Central memory CD8-positive, alpha-beta T cell (primary cell): Measurements from ENCODE around the gene TMPRSS3.
A peak's percentile ranks its signal among the peaks of the same experiment; 100 is the strongest.

Experiments used
- ATAC-seq: fragments of 150-1000 bp; cut with Tn5 transposase; replicated peaks from 2 replicates; pipeline ENCODE4 v1.10.0; 2022; ENCODE audit warnings: mild to moderate bottlenecking, moderate FRiP score, moderate number of reproducible peaks; ENCODE audit not compliant: poor library complexity, severe bottlenecking; ENCODE audit errors: extremely low read depth
- DNase-seq, 2 donors: peaks; one replicate each; pipeline ENCODE4 v3.0.0; 2021; ENCODE audit warnings: low spot score in 2 of 2
- H3K27ac Mint-ChIP-seq: one replicate; pipeline ENCODE4 v1.8.0; 2022; ENCODE audit warnings: low read depth, mild to moderate bottlenecking, moderate library complexity, mixed read lengths
- H3K27me3 Mint-ChIP-seq: one replicate; pipeline ENCODE4 v1.8.0; 2022; ENCODE audit warnings: mixed read lengths
- H3K36me3 Mint-ChIP-seq: one replicate; pipeline ENCODE4 v1.8.0; 2022; ENCODE audit warnings: mild to moderate bottlenecking, moderate library complexity, mixed read lengths; ENCODE audit not compliant: insufficient read depth
- H3K4me1 Mint-ChIP-seq: one replicate; pipeline ENCODE4 v1.8.0; 2022; ENCODE audit warnings: mixed read lengths
- H3K4me3 Mint-ChIP-seq: one replicate; pipeline ENCODE4 v1.8.0; 2022; ENCODE audit warnings: mild to moderate bottlenecking, moderate library complexity, mixed read lengths
- H3K9me3 Mint-ChIP-seq: one replicate; pipeline ENCODE4 v1.8.0; 2022; ENCODE audit warnings: mixed read lengths

The TMPRSS3 gene

GRCh38 chr21:42424914-42425541 lies 29.2 kb upstream of the TMPRSS3 start:
- ATAC-seq (peak; percentile 94), DNase-seq (peak; percentile 71 to 86)
- Mint-ChIP-seq H3K27ac (peak overlapping the region; percentile 87), H3K4me1 (peaks cover 78% of the 10 kb centered on the region), H3K9me3 (no peaks in the 10 kb centered on the region), H3K4me3 (peak overlapping the region; percentile 81), H3K36me3 (peaks cover 57% of the 10 kb centered on the region), H3K27me3 (no peaks in the 10 kb centered on the region)

GRCh38 chr21:42423685-42424084 lies 27.8 kb upstream of the TMPRSS3 start:
- Mint-ChIP-seq H3K27ac (peak overlapping the region; percentile 81), H3K36me3 (peaks cover 61% of the 10 kb centered on the region), H3K4me3 (peak overlapping the region; percentile 81)

GRCh38 chr21:42423197-42423675 lies 27.4 kb upstream of the TMPRSS3 start:
- peak overlapping the region; percentile 81 for H3K4me3 Mint-ChIP-seq
- H3K9me3 Mint-ChIP-seq, result no peaks in the 10 kb centered on the region
- H3K36me3 Mint-ChIP-seq, result peaks cover 66% of the 10 kb centered on the region
- DNase-seq (peak; percentile 32 to 53), ATAC-seq (peak; percentile 18)
- peaks cover 87% of the 10 kb centered on the region for H3K4me1 Mint-ChIP-seq
- H3K27ac Mint-ChIP-seq, result peak overlapping the region; percentile 81
- no peaks in the 10 kb centered on the region for H3K27me3 Mint-ChIP-seq

More at GRCh38 chr21:42423685-42424084, 27.8 kb upstream of the TMPRSS3 start:
- ATAC-seq (no peak), DNase-seq (no peak)
- peaks cover 83% of the 10 kb centered on the region for H3K4me1 Mint-ChIP-seq
- no peaks in the 10 kb centered on the region for H3K9me3 Mint-ChIP-seq
- H3K27me3 Mint-ChIP-seq, result no peaks in the 10 kb centered on the region

- H3K4me1 Mint-ChIP-seq, result peaks cover 87% of the 10 kb centered on the region
- DNase-seq (no peak), ATAC-seq (no peak)
- H3K36me3 Mint-ChIP-seq, result peaks cover 72% of the 10 kb centered on the region
- no peaks in the 10 kb centered on the region for H3K9me3 Mint-ChIP-seq
- no peaks in the 10 kb centered on the region for H3K27me3 Mint-ChIP-seq
- H3K4me3 Mint-ChIP-seq, result peak overlapping the region; percentile 48
- peak overlapping the region; percentile 58 for H3K27ac Mint-ChIP-seq
Measured at GRCh38 chr21:42421018-42421793, 25.4 kb upstream of the TMPRSS3 start.

- Mint-ChIP-seq H3K4me1 (peaks cover 81% of the 10 kb centered on the region), H3K27me3 (no peaks in the 10 kb centered on the region), H3K9me3 (no peaks in the 10 kb centered on the region), H3K36me3 (peaks cover 73% of the 10 kb centered on the region), H3K4me3 (no peak overlapping the region), H3K27ac (no peak overlapping the region)
- ATAC-seq (no peak), DNase-seq (no peak)
Measured at GRCh38 chr21:42419845-42420244, 24.0 kb upstream of the TMPRSS3 start.

- Mint-ChIP-seq H3K4me1 (peaks cover 81% of the 10 kb centered on the region), H3K36me3 (peaks cover 76% of the 10 kb centered on the region), H3K27ac (peak overlapping the region; percentile 13), H3K9me3 (no peaks in the 10 kb centered on the region), H3K4me3 (no peak overlapping the region), H3K27me3 (no peaks in the 10 kb centered on the region)
- ATAC-seq (no peak), DNase-seq (no peak)
Measured at GRCh38 chr21:42418886-42419285, 23.0 kb upstream of the TMPRSS3 start.

GRCh38 chr21:42417533-42417932 lies 21.7 kb upstream of the TMPRSS3 start:
- ATAC-seq, result peak; percentile 67
- peak overlapping the region; percentile 74 for H3K27ac Mint-ChIP-seq
- H3K4me1 Mint-ChIP-seq, result peaks cover 76% of the 10 kb centered on the region

GRCh38 chr21:42414928-42415769 lies 19.3 kb upstream of the TMPRSS3 start:
- peak overlapping the region; percentile 96 for H3K27ac Mint-ChIP-seq
- peaks cover 53% of the 10 kb centered on the region for H3K4me1 Mint-ChIP-seq
- H3K36me3 Mint-ChIP-seq, result peaks cover 67% of the 10 kb centered on the region
- peak overlapping the region; percentile 69 for H3K4me3 Mint-ChIP-seq
- H3K9me3 Mint-ChIP-seq, result no peaks in the 10 kb centered on the region
- peak; percentile 57 to 84 for DNase-seq
- peak; percentile 89 for ATAC-seq
- no peaks in the 10 kb centered on the region for H3K27me3 Mint-ChIP-seq

More at GRCh38 chr21:42417533-42417932, 21.7 kb upstream of the TMPRSS3 start:
- Mint-ChIP-seq H3K9me3 (no peaks in the 10 kb centered on the region), H3K36me3 (peaks cover 79% of the 10 kb centered on the region), H3K4me3 (no peak overlapping the region), H3K27me3 (no peaks in the 10 kb centered on the region)
- DNase-seq, result peak in 1 of 2 donors; percentile 52

- peak overlapping the region; percentile 69 for H3K4me3 Mint-ChIP-seq
- ATAC-seq (no peak), DNase-seq (no peak)
- H3K27me3 Mint-ChIP-seq, result no peaks in the 10 kb centered on the region
- peaks cover 68% of the 10 kb centered on the region for H3K36me3 Mint-ChIP-seq
- H3K9me3 Mint-ChIP-seq, result no peaks in the 10 kb centered on the region
- peak overlapping the region; percentile 96 for H3K27ac Mint-ChIP-seq
- peaks cover 56% of the 10 kb centered on the region for H3K4me1 Mint-ChIP-seq
Measured at GRCh38 chr21:42414553-42414927, 18.7 kb upstream of the TMPRSS3 start.

GRCh38 chr21:42414066-42414465 lies 18.2 kb upstream of the TMPRSS3 start:
- peaks cover 68% of the 10 kb centered on the region for H3K36me3 Mint-ChIP-seq
- H3K27ac Mint-ChIP-seq, result peak overlapping the region; percentile 96
- no peaks in the 10 kb centered on the region for H3K9me3 Mint-ChIP-seq
- no peaks in the 10 kb centered on the region for H3K27me3 Mint-ChIP-seq
- DNase-seq, result no peak
- peak overlapping the region; percentile 69 for H3K4me3 Mint-ChIP-seq
- H3K4me1 Mint-ChIP-seq, result peaks cover 56% of the 10 kb centered on the region
- no peak for ATAC-seq

- H3K4me3 Mint-ChIP-seq, result peak overlapping the region; percentile 16
- ATAC-seq, result no peak
- peaks cover 50% of the 10 kb centered on the region for H3K4me1 Mint-ChIP-seq
Measured at GRCh38 chr21:42413500-42413899, 17.6 kb upstream of the TMPRSS3 start.

GRCh38 chr21:42413093-42413492 lies 17.2 kb upstream of the TMPRSS3 start:
- Mint-ChIP-seq H3K36me3 (peaks cover 62% of the 10 kb centered on the region), H3K27me3 (no peaks in the 10 kb centered on the region), H3K4me1 (peaks cover 48% of the 10 kb centered on the region), H3K4me3 (peak overlapping the region; percentile 16), H3K27ac (peak overlapping the region; percentile 96), H3K9me3 (no peaks in the 10 kb centered on the region)
- ATAC-seq (no peak), DNase-seq (no peak)

More at GRCh38 chr21:42413500-42413899, 17.6 kb upstream of the TMPRSS3 start:
- Mint-ChIP-seq H3K27me3 (no peaks in the 10 kb centered on the region), H3K36me3 (peaks cover 62% of the 10 kb centered on the region), H3K9me3 (no peaks in the 10 kb centered on the region), H3K27ac (peak overlapping the region; percentile 96)
- no peak for DNase-seq
